B cell (primary cell): ENCODE results near the gene ITGB4. TPM values are rescaled to one million over a fixed set of nuclear protein-coding genes. Genes with fewer than 3 reads are reported as not detected.
A peak's percentile ranks its signal among the peaks of the same experiment; 100 is the strongest.

ENCODE experiments used
- ATAC-seq: fragments of 200-7000 bp; cut with Tn5 transposase; one replicate; pipeline ENCODE4 v1.10.0; 2021; ENCODE audit warnings: low read depth, mild to moderate bottlenecking, moderate number of reproducible peaks, moderate library complexity
- CTCF ChIA-PET: fragments of 350-600 bp; sonication (Branson Sonifier 250); formaldehyde crosslinking; loops from one replicate; lab custom pipeline; 2021; ENCODE audit warnings: antibody characterized with exemption, inconsistent platforms; lab: Charles Lee
- POLR2A ChIA-PET: fragments of 350-600 bp; sonication (Branson Sonifier 250); formaldehyde crosslinking; loops from one replicate; lab custom pipeline; 2021; ENCODE audit warnings: antibody characterized with exemption; lab: Charles Lee
- DNase-seq: peaks from one replicate; pipeline ENCODE4 v3.0.0; 2013
- H2AFZ ChIP-seq: 2 replicates; pipeline ENCODE4 v1.6.1; 2012; ENCODE audit warnings: mild to moderate bottlenecking, low read depth, low read length; ENCODE audit not compliant: insufficient read depth, poor library complexity, severe bottlenecking
- H3K27ac ChIP-seq, 2 donors: 1 replicate in 1 of 2; 2 replicates in 1 of 2; pipeline ENCODE4 v1.5.1; 2012 to 2013; ENCODE audit warnings: low read length in 2 of 2, mild to moderate bottlenecking in 2 of 2, moderate library complexity in 1 of 2
- H3K27me3 ChIP-seq, 4 experiments: fragments of 200-600 bp in 1 of 4; sonication (generic) in 1 of 4; replicated peaks in 1 of 4; 1 replicate in 2 of 4; 2 replicates in 2 of 4; pipeline versions ENCODE4 v1.6.1 to v1.7.0; 2013 to 2016; ENCODE audit warnings: low read length in 3 of 4, mild to moderate bottlenecking in 2 of 4, mixed read lengths in 1 of 4, moderate library complexity in 1 of 4; ENCODE audit not compliant: insufficient read depth in 4 of 4, control insufficient read depth in 3 of 4; ENCODE audit errors: control extremely low read depth in 1 of 4
- H3K36me3 ChIP-seq, 2 experiments: replicated peaks in 1 of 2; 1 replicate in 1 of 2; 2 replicates in 1 of 2; pipeline versions ENCODE4 v1.6.1 to v1.7.1; 2013; ENCODE audit warnings: low read length in 1 of 2; ENCODE audit not compliant: insufficient read depth in 2 of 2, control insufficient read depth in 1 of 2; ENCODE audit errors: control extremely low read depth in 1 of 2, extremely low read depth in 1 of 2
- H3K4me1 ChIP-seq, 2 donors: fragments of 200-600 bp in 1 of 2; sonication (generic) in 1 of 2; 1 replicate in 1 of 2; 2 replicates in 1 of 2; pipeline versions ENCODE4 v1.5.1 to v1.6.1; 2013 to 2017; ENCODE audit warnings: low read length in 2 of 2; ENCODE audit not compliant: control insufficient read depth in 2 of 2, insufficient read depth in 2 of 2
- H3K4me2 ChIP-seq: replicated peaks from 2 replicates; pipeline ENCODE3; 2012; ENCODE audit warnings: mild to moderate bottlenecking, low read depth, low read length; ENCODE audit not compliant: poor library complexity, severe bottlenecking
- H3K4me3 ChIP-seq, 5 experiments: fragments of 200-600 bp in 1 of 5; sonication (generic) in 1 of 5; 1 replicate in 3 of 5; 2 replicates in 2 of 5; pipeline versions ENCODE4 v1.5.1 to v1.7.0; 2011 to 2016; ENCODE audit warnings: low read length in 4 of 5, mild to moderate bottlenecking in 4 of 5, low read depth in 2 of 5, control low read depth in 1 of 5, moderate library complexity in 1 of 5; ENCODE audit not compliant: insufficient read depth in 1 of 5; ENCODE audit errors: control extremely low read depth in 1 of 5, extremely low read depth in 1 of 5
- H3K79me2 ChIP-seq: fragments of 200-600 bp; sonication (generic); one replicate; pipeline ENCODE4 v1.6.0; 2016; ENCODE audit warnings: low read length; ENCODE audit not compliant: control insufficient read depth, insufficient read depth
- H3K9ac ChIP-seq: fragments of 200-600 bp; sonication (generic); 2 replicates; pipeline ENCODE4 v1.6.1; 2017; ENCODE audit warnings: mild to moderate bottlenecking, low read length, moderate library complexity
- H3K9me3 ChIP-seq, 3 donors: one replicate each; pipeline versions ENCODE4 v1.6.1 to v1.7.1; 2013; ENCODE audit warnings: low read length in 2 of 3; ENCODE audit not compliant: control insufficient read depth in 2 of 3, insufficient read depth in 1 of 3; ENCODE audit errors: control extremely low read depth in 1 of 3
- H4K20me1 ChIP-seq: 2 replicates; pipeline ENCODE4 v1.6.0; 2012; ENCODE audit warnings: mild to moderate bottlenecking, low read length; ENCODE audit not compliant: insufficient read depth, control insufficient read depth, poor library complexity, severe bottlenecking
- H3K27ac Mint-ChIP-seq: one replicate; pipeline ENCODE4 v1.8.0; 2021; ENCODE audit warnings: mixed read lengths
- H3K27me3 Mint-ChIP-seq: one replicate; pipeline ENCODE4 v1.8.0; 2021; ENCODE audit warnings: mixed read lengths
- H3K4me1 Mint-ChIP-seq: one replicate; pipeline ENCODE4 v1.8.0; 2021; ENCODE audit warnings: mixed read lengths
- H3K4me3 Mint-ChIP-seq: one replicate; pipeline ENCODE4 v1.8.0; 2021; ENCODE audit warnings: mixed read lengths
- H3K9me3 Mint-ChIP-seq: one replicate; pipeline ENCODE4 v1.8.0; 2022; ENCODE audit warnings: mixed read lengths; ENCODE audit not compliant: insufficient read depth
- EZH2 ChIP-seq: IDR thresholded peaks from 2 replicates; pipeline ENCODE4 v1.6.1; 2012; ENCODE audit warnings: borderline replicate concordance, low read depth, mild to moderate bottlenecking, moderate library complexity, low read length; ENCODE audit not compliant: insufficient read depth, poor library complexity, severe bottlenecking
- WGBS: methylation state at CpG from one replicate; pipeline ENCODE4 v1.1.5; 2013; ENCODE audit warnings: missing lambda C conversion rate; ENCODE audit not compliant: insufficient coverage; 5-methylcytosine and 5-hydroxymethylcytosine counted together
- intact Hi-C: fragments of 100-400 bp; cut with micrococcal nuclease; formaldehyde crosslinking; loops from one replicate; pipeline ENCODE4 v1.10.0; 2022
- polyA plus RNA-seq: library from polyadenylated mRNA; depleted of rRNA; stranded (reverse); fragments of >200 nt; gene quantifications from 2 replicates; pipeline ENCODE4 v1.2.3, GENCODE V29; 2012
- total RNA-seq, 2 donors: library from RNA; stranded (reverse); fragments of 120-200 nt in 1 of 2; gene quantifications; 1 replicate in 1 of 2; 2 replicates in 1 of 2; pipeline versions ENCODE4 v1.2.3 to v1.2.4, GENCODE V29; 2013 to 2022
- TF ChIP-seq, protein P1 (sequence below): fragments of 200-600 bp; IDR thresholded peaks from one replicate; pipeline ENCODE4 v1.8.0; 2022; ENCODE audit warnings: antibody characterized with exemption, mild to moderate bottlenecking

ITGB4 gene
- total and polyA plus RNA-seq, 2 donors (not counting 1 experiment from before 2014, with no cell fraction given) = 0.12 to 0.81 TPM

DNA sequence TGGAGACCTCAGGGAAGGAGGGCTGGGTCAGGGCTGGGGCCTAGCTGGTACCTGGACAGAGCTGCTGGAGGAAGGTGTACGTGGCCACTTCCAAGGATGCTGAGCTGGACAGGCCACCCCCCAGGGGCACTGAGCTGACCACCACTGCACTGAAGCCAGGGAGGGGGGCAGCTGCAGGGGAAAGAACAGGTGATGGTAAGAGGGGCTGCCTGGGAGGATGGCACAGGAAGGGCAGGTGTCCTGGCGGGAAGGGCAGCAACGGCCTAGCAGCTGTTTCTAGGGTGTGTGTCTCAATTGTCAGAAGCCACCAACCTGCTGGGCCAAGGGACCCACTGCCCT, 42.0 kb downstream of the ITGB4 start:
- no peaks in the 10 kb centered on the region for H3K9me3 Mint-ChIP-seq
- Histone ChIP-seq H3K4me2 (peak overlapping the region; percentile 100), H3K9me3 (no peaks in the 10 kb centered on the region), H3K4me1 (peaks cover 14 to 23% of the 10 kb centered on the region in 2 donors), H3K27ac (no peak overlapping the region), H3K9ac (no peak overlapping the region), H4K20me1 (peaks cover 15% of the 10 kb centered on the region), H2AFZ (no peak overlapping the region), H3K4me3 (no peak overlapping the region), H3K79me2 (peaks cover 3% of the 10 kb centered on the region), H3K27me3 (no peaks in the 10 kb centered on the region), H3K36me3 (no peaks in the 10 kb centered on the region)
- ChIA-PET CTCF (interaction anchor here (1.1 to 5.5 kb wide), 10 partner anchors 10 to 492 kb away, joined by 3 to 87 read pairs (median 16); partner anchors contain the start of genes MIF4GD, SMIM5, TRIM65 and UNC13D), POLR2A (interaction anchor here (0.8 to 3.7 kb wide), 3 partner anchors 13 to 22 kb away, joined by 3 to 78 read pairs (median 3); a partner anchor contains a TSS)
- DNase-seq = no peak
- intact Hi-C loops = loop anchor here (10.0 kb wide), 1 partner anchor 248 kb away; the partner anchor contains the start of genes CASKIN2 and TSEN54
- 93% methylated on average over 1 of the region's 3 CpGs for WGBS
- no peaks in the 10 kb centered on the region for H3K27me3 Mint-ChIP-seq
- no peak overlapping the region for H3K27ac Mint-ChIP-seq
- TF ChIP-seq EZH2 = no peak
- TF ChIP-seq, protein P1, sequence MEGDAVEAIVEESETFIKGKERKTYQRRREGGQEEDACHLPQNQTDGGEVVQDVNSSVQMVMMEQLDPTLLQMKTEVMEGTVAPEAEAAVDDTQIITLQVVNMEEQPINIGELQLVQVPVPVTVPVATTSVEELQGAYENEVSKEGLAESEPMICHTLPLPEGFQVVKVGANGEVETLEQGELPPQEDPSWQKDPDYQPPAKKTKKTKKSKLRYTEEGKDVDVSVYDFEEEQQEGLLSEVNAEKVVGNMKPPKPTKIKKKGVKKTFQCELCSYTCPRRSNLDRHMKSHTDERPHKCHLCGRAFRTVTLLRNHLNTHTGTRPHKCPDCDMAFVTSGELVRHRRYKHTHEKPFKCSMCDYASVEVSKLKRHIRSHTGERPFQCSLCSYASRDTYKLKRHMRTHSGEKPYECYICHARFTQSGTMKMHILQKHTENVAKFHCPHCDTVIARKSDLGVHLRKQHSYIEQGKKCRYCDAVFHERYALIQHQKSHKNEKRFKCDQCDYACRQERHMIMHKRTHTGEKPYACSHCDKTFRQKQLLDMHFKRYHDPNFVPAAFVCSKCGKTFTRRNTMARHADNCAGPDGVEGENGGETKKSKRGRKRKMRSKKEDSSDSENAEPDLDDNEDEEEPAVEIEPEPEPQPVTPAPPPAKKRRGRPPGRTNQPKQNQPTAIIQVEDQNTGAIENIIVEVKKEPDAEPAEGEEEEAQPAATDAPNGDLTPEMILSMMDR = no peak
- peak overlapping the region; percentile 29 for H3K4me3 Mint-ChIP-seq
- ATAC-seq = no peak
- H3K4me1 Mint-ChIP-seq = peaks cover 18% of the 10 kb centered on the region
